GM21381 (cell line): ENCODE measurements around the gene SSNA1.

Experiments used
- ATAC-seq: cut with Tn5 transposase; IDR thresholded peaks from one replicate; pipeline ENCODE4 v1.9.1; 2021; ENCODE audit warnings: mild to moderate bottlenecking, moderate library complexity; ENCODE audit not compliant: unreplicated experiment

Gene SSNA1

DNA sequence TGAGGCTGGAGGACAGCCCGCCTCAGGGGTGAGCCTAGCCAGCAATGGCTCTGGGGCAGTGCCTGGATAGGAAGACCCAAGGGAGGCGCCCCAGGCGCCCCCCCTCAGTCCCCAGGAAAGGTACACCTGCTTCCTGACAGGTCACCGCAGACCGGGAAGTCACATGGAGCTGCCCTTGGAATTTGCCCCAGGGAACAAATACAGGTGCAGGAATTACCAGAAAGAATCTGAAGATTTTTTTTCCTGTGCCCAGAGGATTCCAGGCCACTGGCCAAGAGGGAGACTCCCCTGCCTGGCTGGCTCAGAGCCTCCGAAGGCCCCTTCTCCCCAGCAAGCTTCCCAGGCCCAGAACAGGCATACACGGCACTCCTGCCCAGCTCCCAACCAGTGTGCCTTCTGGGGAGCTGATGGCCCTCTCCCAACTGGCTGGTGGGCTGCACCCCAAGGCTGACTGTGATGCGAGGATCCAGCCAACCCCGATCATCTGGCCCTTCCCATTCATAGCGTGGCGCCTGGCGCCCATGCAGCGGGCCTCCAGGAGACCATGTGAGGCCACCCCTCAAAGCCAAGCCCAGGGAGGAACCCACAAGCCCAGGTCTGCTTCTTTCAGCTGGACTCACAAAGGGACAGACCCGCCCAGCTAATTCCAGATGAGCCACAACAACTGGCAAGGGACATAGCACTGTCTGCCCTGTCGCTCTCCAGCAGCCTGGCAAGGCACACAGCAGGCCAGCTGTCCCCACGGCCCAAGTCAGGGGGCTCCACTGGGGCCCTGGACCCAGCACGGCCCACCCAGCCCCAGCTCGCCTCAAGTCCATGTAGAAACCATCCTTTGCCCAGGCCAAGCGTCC, 9.8 kb downstream of the SSNA1 start:
- ATAC-seq: no peak

DNA sequence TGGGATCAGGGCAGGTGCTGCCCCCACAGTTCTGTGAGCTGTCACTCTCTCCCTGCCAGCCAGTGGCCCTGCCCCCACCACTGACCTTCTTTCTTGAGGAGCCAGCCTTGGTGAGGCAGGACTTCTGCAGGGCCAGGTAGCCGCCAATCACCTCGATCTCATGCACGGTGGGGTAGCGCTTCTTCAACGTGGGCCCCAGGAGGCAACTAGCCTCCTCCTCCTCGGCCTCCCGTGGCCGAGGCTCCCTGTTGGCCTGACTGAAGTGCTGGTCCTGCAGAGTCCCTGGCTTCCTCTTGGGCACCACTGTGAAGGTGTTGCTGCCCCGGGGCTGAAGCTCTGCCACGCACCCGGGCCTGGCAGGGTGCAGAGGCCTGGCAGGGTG, 10.4 kb downstream of the SSNA1 start:
- no peak for ATAC-seq

DNA sequence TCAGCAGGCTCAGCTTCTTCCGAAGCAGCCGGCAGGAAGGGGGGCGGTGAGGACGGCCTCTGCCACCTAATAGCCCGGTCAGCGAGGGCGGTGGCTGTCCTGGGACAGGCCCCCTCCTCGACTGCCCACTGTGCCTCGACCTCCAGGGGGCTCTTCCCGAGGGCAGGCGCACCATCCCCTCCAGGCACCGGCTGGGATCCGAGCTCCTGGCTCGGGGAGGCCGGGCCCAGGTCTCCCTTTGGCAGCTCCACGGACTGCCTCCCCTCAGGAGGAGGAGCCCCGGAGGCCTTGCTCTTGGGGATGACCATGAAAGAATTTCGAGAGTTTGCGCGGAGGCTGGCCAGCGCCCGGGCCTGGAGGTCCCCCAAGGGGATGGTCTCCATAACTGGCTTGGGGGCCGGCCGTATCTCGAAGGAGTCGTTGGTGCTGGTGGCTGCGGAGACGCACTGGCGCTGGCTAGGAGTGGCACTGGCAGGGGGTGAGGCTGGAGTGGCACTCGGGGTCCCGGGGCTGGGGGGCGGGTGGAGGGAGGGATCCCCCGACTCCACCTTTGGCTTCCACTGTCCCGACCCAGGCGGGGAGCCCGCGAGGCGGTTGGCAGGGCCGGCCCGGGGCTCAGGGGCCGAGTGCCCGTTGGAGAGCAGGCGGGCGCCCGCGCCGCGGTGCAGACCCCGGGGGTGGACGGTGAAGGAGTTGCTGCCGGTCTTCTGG, 11.1 kb downstream of the SSNA1 start:
- ATAC-seq: no peak

DNA sequence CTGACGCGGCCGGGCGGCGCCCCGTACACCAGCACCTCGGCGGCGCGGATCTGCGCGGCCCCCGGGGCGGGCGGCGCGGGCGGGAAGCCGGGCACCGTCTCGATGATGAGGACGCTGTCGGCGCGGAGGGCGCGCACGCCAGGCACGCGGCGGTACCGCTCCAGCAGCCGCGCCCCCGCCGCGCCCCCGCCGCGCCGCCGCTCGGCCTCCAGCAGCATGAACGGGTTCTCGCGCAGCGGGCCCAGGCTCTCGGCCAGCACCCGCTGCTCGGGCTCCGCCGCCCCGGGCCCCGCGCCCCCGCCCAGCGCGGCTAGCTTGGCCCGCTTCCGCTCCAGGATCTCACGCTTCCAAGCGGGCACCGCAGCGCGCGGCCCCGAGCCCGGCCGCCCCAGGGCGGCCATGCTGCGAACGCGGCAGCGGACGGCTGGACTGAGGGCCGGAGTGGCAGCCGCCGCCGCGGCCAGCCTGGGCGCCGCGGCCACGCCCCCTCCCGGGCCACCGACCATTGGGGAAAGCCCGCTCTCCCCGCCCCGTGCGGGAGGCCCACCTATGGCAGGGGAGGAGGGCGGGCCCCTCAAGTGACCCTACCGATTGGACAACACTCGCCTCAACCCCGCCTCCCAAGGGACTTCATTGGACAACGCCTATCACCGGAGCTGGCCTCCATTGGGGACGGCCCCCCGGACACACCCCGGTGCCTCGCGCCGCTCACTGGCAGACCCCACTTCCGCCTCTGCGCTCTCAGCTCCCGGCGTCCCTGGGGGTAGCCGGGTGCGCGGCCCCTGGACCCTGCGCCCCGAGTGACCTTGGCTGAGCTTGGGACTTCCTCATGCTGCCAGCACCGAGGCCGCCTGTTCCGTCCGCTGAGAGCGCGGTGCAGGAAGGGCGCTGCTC, 12.1 kb downstream of the SSNA1 start, which contains the start of gene TPRN:
Gene TPRN (minus strand): TSS at position 431 of the 894 bp plus-strand sequence. CDS start 30 bp downstream, at position 401.
- ATAC-seq: peak; percentile 84

DNA sequence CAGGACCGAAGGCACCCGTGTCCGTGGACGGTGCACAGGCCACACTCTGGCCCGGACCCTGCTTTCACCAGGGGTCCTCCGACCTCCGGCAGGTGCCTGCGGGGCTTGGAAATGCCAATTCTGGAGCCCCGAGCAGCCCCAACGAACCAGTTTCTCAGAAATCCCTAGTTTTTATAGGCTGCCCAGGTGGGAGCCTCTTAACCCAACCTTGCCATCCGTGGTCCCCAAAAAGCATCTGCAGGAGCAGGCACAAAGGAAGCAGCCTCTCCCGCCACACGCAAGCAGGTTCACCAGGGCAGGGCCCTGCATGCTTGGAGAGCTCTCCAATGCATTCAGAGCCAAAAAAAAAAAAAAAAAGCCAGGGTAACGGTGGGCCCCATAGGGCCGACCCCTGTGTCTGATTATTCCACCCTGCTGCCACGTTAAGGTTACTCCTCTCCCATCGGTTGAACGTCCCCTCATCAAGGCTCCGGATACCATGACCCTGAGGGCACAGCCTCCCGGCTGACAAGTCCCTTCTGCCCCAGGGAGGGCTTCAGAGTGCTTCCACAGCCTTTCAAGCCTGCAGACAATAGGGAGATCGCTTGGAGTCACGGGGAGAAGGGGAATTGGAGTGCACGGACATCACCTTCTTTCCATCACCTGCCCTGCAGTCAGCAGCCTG, 12.9 kb downstream of the SSNA1 start:
- ATAC-seq: no peak

DNA sequence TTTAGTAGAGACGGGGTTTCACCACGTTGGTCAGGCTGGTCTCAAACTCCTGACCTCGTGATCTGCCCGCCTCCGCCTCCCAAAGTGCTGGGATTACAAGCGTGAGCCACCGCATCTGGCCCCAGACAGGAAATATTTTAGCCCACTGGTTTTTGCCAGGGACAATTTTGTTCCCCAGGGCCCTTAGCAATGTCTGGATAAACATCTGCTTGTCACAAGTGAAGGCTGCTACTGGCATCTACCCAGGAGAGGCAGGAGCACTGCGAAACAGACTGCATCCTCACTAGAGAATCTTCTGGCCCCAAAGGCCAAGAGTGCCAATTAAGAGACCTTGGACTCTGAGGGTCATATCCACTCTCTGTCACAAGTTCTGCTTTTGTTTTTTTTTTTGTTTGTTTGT, 14.5 kb downstream of the SSNA1 start:
- ATAC-seq: no peak

DNA sequence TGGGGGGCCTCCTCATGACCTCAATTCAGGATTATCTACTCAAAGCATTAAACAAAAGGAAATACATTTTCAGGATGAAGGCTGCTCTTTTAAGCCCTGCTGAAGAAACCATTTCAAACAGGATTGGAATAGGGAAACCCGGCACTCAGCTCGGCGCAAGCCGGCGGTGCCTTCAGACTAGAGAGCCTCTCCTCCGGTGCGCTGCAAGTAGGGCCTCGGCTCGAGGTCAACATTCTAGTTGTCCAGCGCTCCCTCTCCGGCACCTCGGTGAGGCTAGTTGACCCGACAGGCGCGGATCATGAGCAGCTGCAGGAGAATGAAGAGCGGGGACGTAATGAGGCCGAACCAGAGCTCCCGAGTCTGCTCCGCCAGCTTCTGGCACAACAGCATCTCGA, 16.3 kb downstream of the SSNA1 start:
- no peak for ATAC-seq

DNA sequence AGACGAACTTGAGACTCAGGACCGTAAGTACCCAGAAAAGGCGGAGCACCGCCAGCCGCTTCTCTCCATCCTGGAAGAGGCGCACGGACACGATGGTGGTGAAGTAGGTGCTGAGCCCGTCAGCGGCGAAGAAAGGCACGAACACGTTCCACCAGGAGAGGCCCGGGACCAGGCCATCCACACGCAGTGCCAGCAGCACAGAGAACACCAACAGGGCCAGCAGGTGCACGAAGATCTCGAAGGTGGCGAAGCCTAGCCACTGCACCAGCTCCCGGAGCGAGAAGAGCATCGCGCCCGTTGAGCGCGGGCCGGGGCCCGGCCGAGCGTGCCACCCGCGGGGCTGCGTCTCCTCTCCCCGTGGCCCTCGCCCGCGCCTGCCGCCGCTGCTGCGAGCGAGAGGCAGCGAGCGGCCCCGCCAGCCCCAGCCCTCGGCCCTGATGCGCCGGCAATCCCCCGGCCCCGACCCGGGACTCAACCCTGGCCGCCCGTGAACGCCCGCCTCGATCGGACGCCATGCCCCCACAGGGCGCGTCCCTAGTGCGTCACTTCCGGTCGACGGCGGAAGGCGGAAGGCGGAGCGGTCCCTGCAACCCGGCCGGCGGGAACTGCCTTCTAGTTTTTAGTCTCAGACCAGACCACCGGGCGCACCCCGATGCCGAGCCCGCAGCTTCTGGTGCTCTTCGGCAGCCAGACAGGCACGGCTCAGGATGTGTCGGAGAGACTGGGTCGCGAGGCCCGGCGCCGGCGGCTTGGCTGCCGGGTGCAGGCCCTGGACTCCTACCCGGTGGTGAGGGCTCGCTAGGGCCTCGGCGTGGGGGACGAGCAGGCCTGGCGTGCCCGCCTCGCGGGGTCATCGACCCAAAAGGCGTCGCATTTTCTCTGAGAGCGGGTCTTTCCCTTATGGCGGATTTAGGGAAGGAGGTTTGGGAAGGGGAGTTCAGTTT, 16.9 kb downstream of the SSNA1 start, which contains the start of the genes NDOR1 and TMEM203:
Gene NDOR1 (plus strand): TSS at position 575 of the 944 bp plus-strand sequence. CDS start 78 bp downstream, at position 653.
Gene TMEM203 (minus strand): TSS at position 523 of the 944 bp plus-strand sequence. CDS start 234 bp downstream, at position 289.
- ATAC-seq: no peak

DNA sequence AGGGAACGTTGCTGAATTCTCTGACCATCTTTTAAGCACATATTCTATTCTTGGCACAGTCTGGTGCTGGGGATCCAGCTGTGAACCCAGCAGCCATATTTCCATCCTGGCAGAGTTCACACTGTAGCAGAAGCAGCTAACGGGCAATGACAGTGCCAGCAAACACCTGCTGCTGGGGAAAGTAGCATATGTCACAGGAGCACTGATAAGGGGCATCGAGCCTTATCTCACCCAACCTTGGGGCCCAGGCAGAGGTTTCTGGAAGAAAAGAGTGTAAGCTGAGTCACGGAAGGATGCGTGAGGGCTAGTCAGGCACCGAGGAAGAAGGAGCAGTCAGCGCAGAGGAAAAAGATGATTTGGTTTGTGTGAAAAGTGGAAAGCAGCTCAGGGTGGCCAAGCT, 18.1 kb downstream of the SSNA1 start:
- ATAC-seq: no peak

DNA sequence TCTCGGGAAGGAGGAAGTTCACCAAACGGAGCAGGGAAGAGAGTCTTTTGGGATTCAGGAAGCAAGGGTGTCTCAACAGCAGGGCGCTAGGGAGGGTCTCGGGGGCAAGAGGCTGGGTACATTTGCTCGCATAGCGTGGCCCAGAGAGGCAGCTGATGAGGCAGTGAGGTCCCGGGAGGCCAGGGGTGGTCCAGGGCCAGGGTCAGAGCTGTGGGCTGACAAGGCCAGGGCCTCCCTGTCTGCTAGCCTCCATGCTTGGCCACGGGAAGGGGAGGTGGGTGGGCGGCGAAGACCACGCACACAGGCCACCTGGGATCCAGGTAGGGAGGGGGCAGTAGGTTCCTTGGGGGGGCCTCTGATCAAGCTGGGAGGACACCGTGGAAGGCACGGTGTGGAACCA, 23.1 kb downstream of the SSNA1 start:
- no peak for ATAC-seq

DNA sequence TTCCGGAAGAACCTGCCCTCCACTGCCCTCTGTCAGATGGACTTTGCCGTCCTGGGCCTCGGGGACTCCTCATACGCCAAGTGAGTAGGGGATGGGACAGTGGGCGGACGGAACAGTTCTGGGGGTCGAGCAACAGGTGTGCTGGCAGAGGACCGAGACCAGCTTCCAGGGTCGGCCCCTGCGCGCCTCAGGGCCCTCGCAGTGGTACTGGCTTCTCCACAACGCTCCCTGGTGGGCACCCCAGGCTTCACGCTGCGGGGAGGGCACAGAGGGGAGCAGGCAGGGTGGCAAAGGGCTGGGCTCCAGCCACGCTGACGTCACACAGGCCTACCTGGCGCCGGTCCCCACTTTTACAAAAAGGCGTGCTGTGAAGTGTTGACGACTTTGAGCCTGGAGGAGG, 24.0 kb downstream of the SSNA1 start:
- no peak for ATAC-seq

DNA sequence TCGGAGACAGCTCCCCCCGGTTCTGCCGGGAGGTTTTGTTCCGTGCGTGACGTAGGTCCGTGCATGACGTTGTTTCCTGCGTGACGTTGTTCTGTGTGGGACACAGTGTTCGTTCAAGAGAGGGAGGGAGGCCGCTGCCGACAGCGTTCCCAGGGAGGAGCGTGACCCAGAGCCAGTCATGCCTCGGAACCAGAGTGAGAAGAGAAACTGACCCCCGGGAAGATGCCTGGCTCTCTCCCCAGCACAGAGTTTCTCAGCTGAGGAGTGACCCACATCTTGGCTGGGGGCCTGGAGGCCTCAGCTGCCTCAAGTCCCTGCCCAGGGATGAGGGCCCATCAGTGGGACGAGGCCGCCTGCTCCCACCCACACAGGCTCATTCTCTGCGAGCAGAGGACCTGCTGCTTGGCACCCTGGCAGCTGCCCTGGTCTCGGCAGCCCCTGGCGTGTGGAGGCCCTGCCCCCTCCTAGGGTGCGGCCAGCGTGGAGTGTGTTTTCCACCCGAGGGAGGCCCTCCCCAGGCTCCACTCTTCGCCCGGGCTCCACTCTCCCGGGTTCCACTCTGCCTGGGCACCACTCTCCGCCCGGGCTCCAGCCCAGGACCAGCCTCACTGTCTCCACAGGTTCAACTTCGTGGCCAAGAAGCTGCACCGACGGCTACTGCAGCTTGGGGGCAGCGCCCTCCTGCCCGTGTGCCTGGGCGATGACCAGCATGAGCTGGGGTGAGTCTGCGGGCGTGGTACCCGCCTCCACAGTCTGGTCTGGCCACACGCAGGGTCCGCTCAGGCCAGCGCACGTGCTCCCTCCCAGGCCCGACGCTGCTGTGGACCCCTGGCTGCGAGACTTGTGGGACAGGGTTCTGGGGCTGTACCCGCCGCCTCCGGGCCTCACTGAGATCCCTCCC, 24.9 kb downstream of the SSNA1 start:
- ATAC-seq: no peak

DNA sequence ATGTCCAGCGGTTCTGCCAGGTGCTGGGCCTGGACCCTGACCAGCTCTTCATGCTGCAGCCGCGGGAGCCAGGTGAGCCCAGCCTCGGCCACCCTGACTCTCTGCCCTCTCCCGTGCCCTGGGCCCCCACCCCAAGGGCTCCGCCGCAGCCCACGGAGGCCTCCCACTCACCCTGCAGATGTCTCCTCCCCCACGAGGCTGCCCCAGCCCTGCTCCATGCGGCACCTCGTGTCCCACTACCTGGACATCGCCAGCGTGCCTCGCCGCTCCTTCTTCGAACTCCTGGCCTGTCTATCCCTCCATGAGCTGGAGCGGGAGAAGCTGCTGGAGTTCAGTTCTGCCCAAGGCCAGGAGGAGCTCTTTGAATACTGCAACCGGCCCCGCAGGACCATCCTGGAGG, 26.1 kb downstream of the SSNA1 start:
- ATAC-seq: no peak

DNA sequence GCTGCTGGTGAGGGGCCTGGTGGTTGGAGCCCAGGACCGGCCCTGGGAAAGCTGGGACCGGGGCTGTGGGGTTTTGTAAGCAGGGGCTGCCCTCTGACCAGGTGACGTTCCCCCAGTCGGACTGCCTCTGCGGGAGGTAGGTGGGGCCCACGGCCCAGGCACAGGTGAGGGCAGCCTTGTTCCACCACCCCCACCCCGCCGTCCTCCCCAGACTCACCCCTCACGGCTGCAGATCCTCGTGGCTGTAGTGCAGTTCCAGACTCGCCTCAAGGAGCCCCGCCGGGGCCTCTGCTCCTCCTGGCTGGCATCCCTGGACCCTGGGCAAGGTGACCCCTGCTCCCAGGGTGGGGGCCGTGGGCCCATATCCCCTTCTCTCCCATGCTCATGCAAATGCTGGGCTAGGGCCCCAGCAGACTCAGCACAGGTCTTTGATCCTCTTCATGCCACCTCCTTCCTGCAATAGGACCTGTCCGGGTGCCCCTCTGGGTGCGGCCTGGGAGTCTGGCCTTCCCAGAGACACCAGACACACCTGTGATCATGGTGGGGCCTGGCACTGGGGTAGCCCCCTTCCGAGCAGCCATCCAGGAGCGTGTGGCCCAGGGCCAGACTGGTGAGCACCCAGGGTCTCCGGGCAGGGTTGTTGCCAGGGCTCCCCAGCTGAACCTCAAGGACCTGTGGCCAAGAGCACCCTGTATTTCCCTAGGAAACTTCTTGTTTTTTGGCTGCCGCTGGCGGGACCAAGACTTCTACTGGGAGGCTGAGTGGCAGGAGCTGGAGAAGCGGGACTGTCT, 26.9 kb downstream of the SSNA1 start:
- ATAC-seq: no peak

DNA sequence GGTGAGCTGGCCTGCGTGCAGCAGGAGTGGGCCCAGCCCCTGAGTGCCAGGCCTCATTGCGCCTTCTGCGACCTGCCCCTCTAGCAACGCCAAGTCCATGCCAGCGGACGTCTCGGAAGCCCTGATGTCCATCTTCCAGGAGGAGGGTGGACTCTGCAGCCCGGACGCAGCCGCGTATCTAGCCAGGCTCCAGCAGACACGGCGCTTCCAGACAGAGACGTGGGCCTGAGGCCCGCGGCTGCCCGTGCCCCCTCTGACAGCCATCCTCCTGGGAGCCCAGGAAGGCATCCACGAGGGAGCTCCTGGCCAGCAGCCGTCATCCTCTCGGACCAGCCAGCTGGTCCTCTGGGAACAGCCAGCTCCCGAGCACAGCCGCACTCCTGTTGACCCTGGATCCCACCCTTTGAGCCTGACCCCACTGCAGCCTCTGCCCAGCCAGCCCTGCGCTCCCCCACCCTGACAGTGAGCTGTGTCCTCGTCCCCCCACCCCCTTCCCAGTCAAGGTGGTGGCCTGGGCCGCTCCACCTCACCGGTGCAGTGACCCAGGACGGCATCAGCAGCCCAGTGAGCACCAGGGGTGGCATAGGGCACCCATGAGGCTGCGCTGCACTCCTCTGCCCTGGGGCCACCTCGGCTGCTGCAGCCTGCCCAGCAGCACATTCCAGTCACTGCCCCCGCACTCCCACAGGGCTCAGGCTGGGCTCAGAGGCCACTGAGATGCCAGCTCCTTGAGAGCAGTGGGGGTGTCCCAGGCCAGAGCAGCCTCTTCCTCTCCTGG, 27.9 kb downstream of the SSNA1 start:
- ATAC-seq: no peak

DNA sequence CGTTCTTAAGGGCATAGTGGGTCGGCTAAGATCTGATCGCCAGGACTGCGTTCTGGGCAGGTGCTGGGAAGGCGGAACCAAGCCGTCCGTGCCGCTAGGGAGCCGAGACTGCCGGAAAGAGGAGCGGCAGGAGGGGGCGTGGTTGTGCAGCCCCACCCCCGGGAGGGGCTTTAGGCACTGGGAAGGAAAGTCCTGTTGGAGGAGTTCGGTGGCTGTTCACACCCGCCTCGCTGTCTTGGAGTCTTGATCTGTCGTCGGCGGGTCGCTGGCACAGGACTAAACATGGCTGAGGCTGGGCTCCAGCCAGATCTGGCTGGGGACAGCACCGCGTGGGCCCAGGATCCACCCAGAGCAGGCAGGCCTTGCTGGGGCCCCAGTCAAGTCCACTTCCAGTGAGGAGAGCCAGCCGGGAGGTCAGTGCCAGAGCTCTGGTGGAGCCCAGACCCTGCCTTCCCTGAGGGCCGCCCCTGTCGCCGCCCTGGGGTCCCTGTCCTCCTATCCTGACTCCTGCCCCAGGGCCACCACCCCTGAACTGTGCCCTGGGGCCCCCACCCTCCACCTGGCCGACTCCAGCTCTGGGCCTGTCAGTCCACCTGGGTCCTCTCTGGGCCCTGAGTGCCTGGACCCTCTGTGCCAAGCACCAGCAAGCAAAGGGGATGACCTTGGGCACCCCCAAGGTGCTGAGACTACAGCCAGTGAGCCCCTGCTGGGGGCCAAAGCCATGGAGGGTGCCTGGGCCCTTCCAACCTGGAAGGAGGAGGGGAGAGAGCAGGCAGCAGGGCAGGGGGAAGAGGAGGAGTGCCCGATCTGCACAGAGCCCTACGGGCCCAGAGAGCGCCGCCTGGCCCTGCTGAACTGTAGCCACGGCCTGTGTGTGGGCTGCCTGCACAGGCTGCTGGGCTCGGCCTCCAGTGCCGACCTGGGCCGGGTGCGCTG, 29.1 kb downstream of the SSNA1 start:
- no peak for ATAC-seq
